Hippocampal formation (tissue), 2 donors: ENCODE data around the gene TTC22.

Source experiments
- DNase-seq, 2 donors: peaks; one replicate each; lab custom pipeline; 2025; lab: John Stamatoyannopoulos, UW

The TTC22 gene

DNA sequence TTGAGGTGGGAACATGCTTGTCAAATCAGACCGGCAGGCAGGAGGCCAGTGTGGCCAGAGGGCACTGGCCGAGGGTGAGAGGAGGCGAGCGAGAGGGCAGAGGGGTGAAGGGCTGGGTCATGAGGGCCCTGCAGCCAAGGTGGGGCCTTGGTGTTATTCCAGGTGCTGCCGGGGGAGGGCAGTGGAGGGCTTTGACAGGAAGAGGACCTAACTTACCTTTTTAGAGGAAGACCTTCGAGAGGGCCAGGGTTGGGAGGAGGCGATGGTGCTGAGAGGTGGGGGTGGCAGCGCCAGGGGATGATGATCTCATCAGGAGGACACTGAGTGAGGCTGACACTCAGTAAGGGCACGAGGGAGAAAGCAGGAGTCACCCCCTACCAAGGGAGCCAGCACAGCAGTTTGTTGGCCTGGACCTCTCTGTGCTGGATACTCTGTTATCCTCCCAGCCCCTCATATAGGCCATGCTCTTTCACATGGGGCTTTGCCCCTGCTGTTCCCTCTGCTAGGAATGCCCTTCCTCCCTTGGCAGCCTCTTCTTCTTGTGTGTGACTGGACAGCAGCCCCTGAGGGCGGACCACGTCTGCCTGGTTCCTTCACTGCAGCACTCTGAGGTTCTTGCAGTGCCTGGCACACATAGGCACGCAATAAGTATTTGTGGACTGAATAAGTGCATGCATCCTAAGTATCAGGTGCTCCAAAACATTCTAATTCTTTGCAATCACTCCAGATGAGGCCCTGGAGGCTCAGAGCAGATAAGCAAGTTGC lies 7.5 kb upstream of the TTC22 start:
- DNase-seq, result no peak

- no peak for DNase-seq
Observed at GRCh38 chr1:54807756-54808155, 6.6 kb upstream of the TTC22 start.

DNA sequence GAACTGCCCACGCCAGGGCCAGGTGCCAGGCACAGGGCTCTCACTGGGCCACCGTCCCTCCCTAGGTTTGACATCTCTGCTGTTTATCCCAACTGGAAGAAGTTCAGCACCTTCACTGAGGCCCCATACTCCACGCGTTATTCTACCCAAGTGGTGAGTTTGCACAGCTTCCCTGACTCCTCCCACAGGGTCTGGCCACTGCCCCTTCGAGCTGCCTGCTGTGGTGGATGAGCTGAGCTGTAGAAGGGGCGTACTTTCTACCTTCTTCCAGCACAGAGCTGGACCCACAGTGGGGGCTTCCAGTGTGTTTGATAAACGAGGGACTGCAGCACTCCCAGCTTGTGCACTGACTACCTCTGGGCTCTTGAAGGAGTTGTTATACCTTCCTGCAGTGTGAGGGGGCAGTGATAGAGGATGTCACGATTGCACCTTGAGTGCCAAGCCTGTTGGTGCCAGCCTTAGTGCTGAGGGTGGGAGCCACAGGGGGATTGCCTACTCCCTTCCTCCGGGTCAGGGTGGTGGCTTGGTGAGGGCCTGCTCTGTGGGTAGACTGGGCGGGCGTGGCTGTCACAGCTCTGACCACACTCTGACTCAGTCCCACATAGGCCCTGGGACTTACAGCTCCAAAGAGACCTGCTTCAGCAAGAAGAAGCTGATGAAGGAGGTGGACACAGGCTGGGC lies 5.9 kb upstream of the TTC22 start:
- DNase-seq, result no peak

GRCh38 chr1:54805981-54806381 lies 4.9 kb upstream of the TTC22 start:
- DNase-seq, result no peak

GRCh38 chr1:54805466-54805865 lies 4.3 kb upstream of the TTC22 start:
- DNase-seq, result no peak

DNA sequence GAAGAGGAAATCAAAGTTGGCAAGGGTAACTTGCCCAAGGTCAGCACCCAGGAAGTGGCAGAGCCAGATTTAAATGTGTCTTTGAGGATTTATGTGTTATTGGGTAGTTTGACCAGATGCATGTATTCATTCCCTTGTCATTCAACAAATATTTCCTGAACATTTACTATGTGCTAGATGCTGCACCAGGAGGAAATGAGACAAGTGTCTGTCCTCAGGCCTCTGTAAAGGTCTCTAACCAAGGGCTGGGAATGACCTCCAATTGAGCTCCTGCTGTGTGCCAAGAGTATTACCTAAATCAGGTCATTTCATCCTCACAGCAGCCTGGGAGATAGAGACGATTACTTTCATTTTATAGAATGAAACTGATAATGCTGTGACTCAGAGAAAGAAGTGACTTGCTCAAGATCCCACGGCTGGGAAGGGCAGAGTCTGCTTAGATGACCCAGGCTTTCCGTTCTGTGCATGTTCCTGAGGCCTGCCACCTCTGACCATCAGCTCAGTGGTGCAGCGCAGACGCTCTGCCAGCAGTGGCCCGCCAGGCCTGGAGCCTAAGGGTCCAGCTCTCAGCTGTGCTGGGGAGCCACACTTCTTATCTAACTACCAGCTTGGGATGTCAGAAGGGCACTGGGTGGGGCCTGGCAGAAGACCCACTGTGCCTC lies 3.5 kb upstream of the TTC22 start:
- DNase-seq, result no peak

- no peak for DNase-seq
Observed at GRCh38 chr1:54803761-54804470, 2.8 kb upstream of the TTC22 start.

GRCh38 chr1:54800041-54800898 lies 853 bp downstream of the TTC22 start:
- DNase-seq, result no peak

DNA sequence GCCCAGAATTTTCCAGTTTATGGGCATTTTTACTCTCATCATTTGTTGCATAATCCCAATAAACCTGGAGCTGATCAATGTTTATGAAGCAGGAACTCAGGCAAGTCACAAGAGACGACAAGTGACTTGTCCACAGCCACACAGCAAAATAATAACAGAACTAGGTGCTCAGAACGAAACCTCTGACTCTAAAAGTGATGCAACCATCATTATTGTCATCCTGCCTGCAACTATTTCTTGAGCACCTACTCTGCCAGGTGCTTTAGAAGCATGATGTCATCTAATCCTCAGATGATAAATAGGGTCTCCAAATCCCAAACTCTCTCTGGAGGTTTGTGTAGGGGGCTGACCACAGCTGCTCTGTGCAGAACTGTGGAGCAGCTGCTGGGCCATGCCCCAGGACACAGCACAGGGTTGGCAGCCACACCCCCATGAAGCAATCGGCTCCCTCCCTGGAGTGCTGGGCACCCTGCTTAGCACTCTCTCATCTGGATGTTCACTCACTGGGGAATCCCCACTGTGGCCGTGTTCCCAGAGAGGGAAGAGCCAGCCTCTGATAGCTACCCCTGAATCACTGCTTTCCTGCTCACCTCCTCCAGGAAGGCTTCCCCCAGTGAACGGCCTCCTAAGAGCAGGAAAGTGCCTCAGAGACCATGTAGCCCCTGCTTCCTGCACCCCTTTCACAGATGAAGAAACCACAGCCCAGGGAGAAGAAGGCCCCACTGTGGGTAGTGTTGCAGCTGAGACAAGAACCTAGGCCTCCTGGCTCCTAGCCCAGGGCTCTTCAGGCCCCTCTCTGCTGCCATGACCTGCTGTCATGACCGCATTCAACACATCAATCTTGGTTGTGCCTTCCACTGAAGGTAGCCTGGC lies 2.1 kb downstream of the TTC22 start:
- no peak for DNase-seq

- DNase-seq, result no peak
Observed at GRCh38 chr1:54798206-54798605, 2.9 kb downstream of the TTC22 start.

DNA sequence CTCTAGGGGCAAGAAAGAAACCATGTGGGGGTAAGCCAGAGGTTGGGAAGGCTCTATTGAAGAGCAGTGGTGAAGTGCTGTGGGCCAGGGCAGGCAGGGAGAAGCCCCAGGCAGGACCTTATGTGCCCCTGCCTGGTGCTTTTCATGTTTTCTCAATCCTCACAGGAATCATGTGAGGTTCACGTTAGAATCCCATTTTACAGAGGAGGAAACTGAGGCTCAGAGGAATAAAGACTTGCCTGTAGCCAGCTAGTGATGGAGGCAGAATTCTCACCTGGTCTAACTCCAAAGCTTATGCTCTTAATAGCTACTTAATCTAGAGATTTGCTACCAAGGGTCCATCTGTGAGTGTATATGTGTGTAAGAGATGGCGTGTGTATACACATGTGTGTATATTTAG lies 4.2 kb downstream of the TTC22 start:
- no peak for DNase-seq

- DNase-seq, result no peak
Observed at GRCh38 chr1:54795841-54796468, 5.2 kb downstream of the TTC22 start.

GRCh38 chr1:54795356-54795665 lies 5.8 kb downstream of the TTC22 start:
- DNase-seq, result no peak

DNA sequence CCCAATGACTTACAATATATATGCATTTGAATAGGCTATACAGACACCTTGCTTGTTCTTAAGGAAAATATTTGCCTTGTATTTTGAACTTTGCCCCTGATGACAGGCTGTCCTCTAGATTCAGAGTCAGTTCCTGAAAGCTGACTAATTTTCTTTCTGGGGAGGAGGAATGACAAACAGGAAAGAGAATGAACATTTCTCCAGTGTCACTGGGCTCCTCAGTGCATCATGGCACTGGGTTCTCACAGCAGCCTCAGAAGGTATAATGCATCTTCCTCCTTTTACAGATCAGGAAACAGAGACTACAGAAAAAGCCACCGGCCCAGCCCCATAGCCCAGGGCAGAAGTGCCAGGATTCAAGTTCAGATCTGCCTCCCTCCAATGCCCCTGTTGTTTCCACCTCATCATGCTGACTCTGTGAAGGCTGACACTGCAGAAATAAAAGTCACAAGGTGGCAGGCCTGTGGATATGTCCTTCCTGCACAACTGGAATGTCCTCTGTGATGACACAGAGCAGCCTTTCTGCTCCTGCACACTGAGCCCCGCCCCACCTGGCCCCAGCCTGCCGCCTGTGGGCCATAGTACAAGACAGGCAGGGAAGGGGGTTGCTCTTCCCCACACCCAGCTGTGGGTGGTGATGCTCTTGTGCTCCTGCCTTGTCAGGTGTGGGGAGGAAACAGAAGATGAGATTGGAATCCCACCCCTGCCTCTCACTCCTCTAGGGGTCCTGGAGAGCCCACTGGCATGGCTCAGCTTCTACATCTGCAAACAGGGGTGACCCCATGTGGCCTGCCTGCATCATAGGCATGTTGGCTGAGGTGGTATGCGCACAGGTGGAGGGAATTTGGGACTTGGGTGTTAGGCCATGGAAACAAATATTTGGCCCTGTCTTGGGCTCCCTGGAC lies 6.4 kb downstream of the TTC22 start:
- DNase-seq, result no peak

- peak in 1 of 2 donors; percentile 24 for DNase-seq
Observed at GRCh38 chr1:54792686-54793282, 8.3 kb downstream of the TTC22 start.

- no peak for DNase-seq
Observed at GRCh38 chr1:54791880-54792522, 9.1 kb downstream of the TTC22 start.

DNA sequence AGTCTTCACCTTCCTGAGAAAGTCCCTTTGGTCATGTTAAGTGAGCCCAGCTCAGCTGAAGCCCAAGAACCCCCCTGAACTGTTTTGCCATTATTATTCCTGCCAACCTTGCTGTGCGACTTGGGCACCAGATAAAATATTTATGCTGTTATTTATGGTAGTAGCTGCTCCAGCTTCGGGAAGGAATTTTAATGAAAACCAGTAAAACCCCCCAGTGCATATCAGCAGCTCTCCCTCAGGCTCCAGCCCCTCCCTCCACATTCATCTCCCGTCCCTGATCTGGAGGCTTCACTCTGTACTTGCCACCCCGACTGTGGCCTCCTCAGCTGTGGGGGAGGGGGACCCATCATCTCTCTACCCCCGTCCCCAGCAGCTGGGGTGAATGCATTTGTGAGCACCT lies 12.7 kb downstream of the TTC22 start:
- DNase-seq, result no peak

DNA sequence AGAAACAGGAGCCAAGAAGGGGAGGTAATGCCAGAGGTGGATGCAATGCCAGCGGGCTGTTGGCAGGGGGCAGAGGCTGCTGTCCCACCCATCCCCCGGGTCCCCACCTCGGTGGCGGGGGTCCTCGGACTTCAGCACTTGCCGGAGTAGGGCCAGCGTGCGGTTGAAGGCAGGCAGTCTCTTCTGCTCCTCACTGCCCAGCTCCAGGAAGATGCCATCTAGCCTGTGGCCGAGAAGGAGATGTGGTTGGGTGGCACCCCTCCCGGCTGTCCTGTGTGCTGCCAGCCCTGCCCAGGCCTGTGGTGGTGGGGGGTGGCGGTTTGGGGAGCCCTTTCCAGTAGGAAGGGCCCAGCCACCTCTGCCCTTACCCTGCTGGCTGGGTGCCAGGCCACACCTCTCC lies 13.5 kb downstream of the TTC22 start:
- DNase-seq, result no peak
